Large intestine (tissue), 3 donors: ENCODE measurements around the gene RFX4. TPM values are rescaled to one million over a fixed set of nuclear protein-coding genes. Genes with fewer than 3 reads are reported as not detected.
"Not testable (repeated sequence)": the region's sequence is repeated elsewhere in the genome, so short reads cannot be mapped to it uniquely, and the experiment has no call there.

Source experiments
- DNase-seq, 2 donors: peaks; one replicate each; pipeline versions ENCODE4 v3.0.0 to v3.0.0-alpha.2; 2013
- H3K27ac ChIP-seq: one replicate; pipeline ENCODE4 v1.5.1; 2013; ENCODE audit warnings: low read length
- H3K27me3 ChIP-seq: 2 replicates; pipeline ENCODE4 v1.6.1; 2013; ENCODE audit warnings: low read length; ENCODE audit not compliant: control insufficient read depth, insufficient read depth
- H3K36me3 ChIP-seq: 2 replicates; pipeline ENCODE4 v1.6.1; 2013; ENCODE audit warnings: low read length; ENCODE audit not compliant: control insufficient read depth, insufficient read depth
- H3K4me1 ChIP-seq: one replicate; pipeline ENCODE4 v1.6.1; 2013; ENCODE audit warnings: low read length; ENCODE audit not compliant: control insufficient read depth, insufficient read depth
- H3K4me3 ChIP-seq: one replicate; pipeline ENCODE4 v1.5.1; 2013; ENCODE audit warnings: low read length
- H3K9me3 ChIP-seq: one replicate; pipeline ENCODE4 v1.6.1; 2013; ENCODE audit warnings: mild to moderate bottlenecking, low read depth, low read length, moderate library complexity; ENCODE audit not compliant: control insufficient read depth
- WGBS: methylation state at CpG from one replicate; pipeline ENCODE4 v1.1.5; 2013; ENCODE audit warnings: low lambda C conversion rate; ENCODE audit not compliant: insufficient coverage; 5-methylcytosine and 5-hydroxymethylcytosine counted together
- polyA plus RNA-seq: library from polyadenylated mRNA; unstranded; fragments of 120-200 nt; gene quantifications from one replicate; pipeline ENCODE4 v1.2.1, GENCODE V29; 2013

Gene RFX4
- polyA plus RNA-seq, 1 donor, result 0.13 TPM

GRCh38 chr12:106685381-106685780 is 102.6 kb downstream of the RFX4 start:
- Histone ChIP-seq H3K4me3 (no peak overlapping the region), H3K4me1 (no peaks in the 10 kb centered on the region), H3K9me3 (no peaks in the 10 kb centered on the region), H3K36me3 (no peaks in the 10 kb centered on the region), H3K27ac (no peak overlapping the region), H3K27me3 (no peaks in the 10 kb centered on the region)
- DNase-seq, result no peak

GRCh38 chr12:106687672-106688071 is 104.9 kb downstream of the RFX4 start:
- no peak overlapping the region for H3K4me3 ChIP-seq
- peak; percentile 54 to 71 for DNase-seq
- H3K4me1 ChIP-seq, result no peaks in the 10 kb centered on the region
- H3K27me3 ChIP-seq, result no peaks in the 10 kb centered on the region
- H3K9me3 ChIP-seq, result peaks cover 3% of the 10 kb centered on the region
- peak overlapping the region; percentile 15 for H3K27ac ChIP-seq
- no peaks in the 10 kb centered on the region for H3K36me3 ChIP-seq

GRCh38 chr12:106690569-106691305 is 107.9 kb downstream of the RFX4 start:
- WGBS, result no CpG with 5 or more reads among the region's 3 CpGs
- Histone ChIP-seq H3K9me3 (peaks cover 3% of the 10 kb centered on the region), H3K4me3 (no peak overlapping the region), H3K27me3 (no peaks in the 10 kb centered on the region), H3K27ac (no peak overlapping the region), H3K36me3 (no peaks in the 10 kb centered on the region), H3K4me1 (no peaks in the 10 kb centered on the region)
- DNase-seq, result no peak

- WGBS, result no CpG with 5 or more reads among the region's 6 CpGs
- not testable (repeated sequence) for H3K36me3 ChIP-seq, H3K27ac ChIP-seq, H3K27me3 ChIP-seq, H3K4me3 ChIP-seq, H3K9me3 ChIP-seq, H3K4me1 ChIP-seq
- DNase-seq, result peak; percentile 64 to 78
Observed at GRCh38 chr12:106692033-106692432, 109.2 kb downstream of the RFX4 start.

GRCh38 chr12:106692896-106693820 is 110.4 kb downstream of the RFX4 start:
- H3K4me1 ChIP-seq, result no peaks in the 10 kb centered on the region
- 80% methylated on average over 1 of the region's 6 CpGs for WGBS
- no peak for DNase-seq
- H3K27ac ChIP-seq, result no peak overlapping the region
- no peak overlapping the region for H3K4me3 ChIP-seq
- no peaks in the 10 kb centered on the region for H3K36me3 ChIP-seq
- no peaks in the 10 kb centered on the region for H3K27me3 ChIP-seq
- peaks cover 3% of the 10 kb centered on the region for H3K9me3 ChIP-seq

GRCh38 chr12:106696071-106696470 is 113.3 kb downstream of the RFX4 start:
- Histone ChIP-seq H3K4me3 (no peak overlapping the region), H3K36me3 (no peaks in the 10 kb centered on the region), H3K27ac (no peak overlapping the region), H3K27me3 (no peaks in the 10 kb centered on the region), H3K4me1 (no peaks in the 10 kb centered on the region), H3K9me3 (peaks cover 3% of the 10 kb centered on the region)
- no peak for DNase-seq
- no CpG with 5 or more reads among the region's 6 CpGs for WGBS

GRCh38 chr12:106696681-106697417 is 114.0 kb downstream of the RFX4 start:
- Histone ChIP-seq H3K27me3 (no peaks in the 10 kb centered on the region), H3K9me3 (no peaks in the 10 kb centered on the region), H3K4me1 (no peaks in the 10 kb centered on the region), H3K27ac (no peak overlapping the region), H3K36me3 (no peaks in the 10 kb centered on the region), H3K4me3 (no peak overlapping the region)
- no peak for DNase-seq
- WGBS, result no CpG with 5 or more reads among the region's 4 CpGs

GRCh38 chr12:106704081-106704480 is 121.3 kb downstream of the RFX4 start:
- Histone ChIP-seq H3K4me3 (no peak overlapping the region), H3K9me3 (peaks cover 2% of the 10 kb centered on the region), H3K4me1 (no peaks in the 10 kb centered on the region), H3K36me3 (no peaks in the 10 kb centered on the region), H3K27me3 (no peaks in the 10 kb centered on the region), H3K27ac (no peak overlapping the region)
- DNase-seq, result peak; percentile 36 to 57
- no CpG with 5 or more reads among the region's 3 CpGs for WGBS

GRCh38 chr12:106705971-106706370 is 123.2 kb downstream of the RFX4 start:
- peaks cover 2% of the 10 kb centered on the region for H3K9me3 ChIP-seq
- no peaks in the 10 kb centered on the region for H3K27me3 ChIP-seq
- DNase-seq, result no peak
- H3K4me3 ChIP-seq, result no peak overlapping the region
- H3K36me3 ChIP-seq, result no peaks in the 10 kb centered on the region
- H3K27ac ChIP-seq, result no peak overlapping the region
- H3K4me1 ChIP-seq, result no peaks in the 10 kb centered on the region
- WGBS, result 94% methylated on average over 2 of the region's 5 CpGs

GRCh38 chr12:106709068-106709511 is 126.3 kb downstream of the RFX4 start:
- DNase-seq, result no peak
- H3K4me3 ChIP-seq, result no peak overlapping the region
- H3K9me3 ChIP-seq, result no peaks in the 10 kb centered on the region
- H3K27me3 ChIP-seq, result no peaks in the 10 kb centered on the region
- H3K27ac ChIP-seq, result no peak overlapping the region
- peaks cover 14% of the 10 kb centered on the region for H3K4me1 ChIP-seq
- no peaks in the 10 kb centered on the region for H3K36me3 ChIP-seq
- WGBS, result 88% methylated on average over 3 of the region's 8 CpGs
